Fibroblast of mammary gland (primary cell): ENCODE results near the gene MAD2L2.

Experiments used
- DNase-seq: peaks from one replicate; pipeline ENCODE4 v3.0.0-alpha.2; 2010; ENCODE audit warnings: low read depth
- H3K4me3 ChIP-seq: 2 replicates; pipeline ENCODE4 v1.5.1; 2011; ENCODE audit warnings: low read depth, mild to moderate bottlenecking, low read length, moderate library complexity; ENCODE audit not compliant: control insufficient read depth
- TF ChIP-seq, protein P1 (sequence below): conservative IDR thresholded peaks from 2 replicates; pipeline ENCODE4 v1.5.1; 2011; ENCODE audit warnings: low read depth, low read length, inconsistent platforms; ENCODE audit not compliant: control insufficient read depth, insufficient read depth

MAD2L2 gene

GRCh38 chr1:11714831-11715575, 34.1 kb upstream of the MAD2L2 start:
- DNase-seq: no peak
- no peak overlapping the region for H3K4me3 ChIP-seq
- TF ChIP-seq, protein P1, sequence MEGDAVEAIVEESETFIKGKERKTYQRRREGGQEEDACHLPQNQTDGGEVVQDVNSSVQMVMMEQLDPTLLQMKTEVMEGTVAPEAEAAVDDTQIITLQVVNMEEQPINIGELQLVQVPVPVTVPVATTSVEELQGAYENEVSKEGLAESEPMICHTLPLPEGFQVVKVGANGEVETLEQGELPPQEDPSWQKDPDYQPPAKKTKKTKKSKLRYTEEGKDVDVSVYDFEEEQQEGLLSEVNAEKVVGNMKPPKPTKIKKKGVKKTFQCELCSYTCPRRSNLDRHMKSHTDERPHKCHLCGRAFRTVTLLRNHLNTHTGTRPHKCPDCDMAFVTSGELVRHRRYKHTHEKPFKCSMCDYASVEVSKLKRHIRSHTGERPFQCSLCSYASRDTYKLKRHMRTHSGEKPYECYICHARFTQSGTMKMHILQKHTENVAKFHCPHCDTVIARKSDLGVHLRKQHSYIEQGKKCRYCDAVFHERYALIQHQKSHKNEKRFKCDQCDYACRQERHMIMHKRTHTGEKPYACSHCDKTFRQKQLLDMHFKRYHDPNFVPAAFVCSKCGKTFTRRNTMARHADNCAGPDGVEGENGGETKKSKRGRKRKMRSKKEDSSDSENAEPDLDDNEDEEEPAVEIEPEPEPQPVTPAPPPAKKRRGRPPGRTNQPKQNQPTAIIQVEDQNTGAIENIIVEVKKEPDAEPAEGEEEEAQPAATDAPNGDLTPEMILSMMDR: no peak

GRCh38 chr1:11713095-11713494, 32.1 kb upstream of the MAD2L2 start:
- no peak for DNase-seq
- TF ChIP-seq, protein P1: no peak
- H3K4me3 ChIP-seq: no peak overlapping the region

DNA sequence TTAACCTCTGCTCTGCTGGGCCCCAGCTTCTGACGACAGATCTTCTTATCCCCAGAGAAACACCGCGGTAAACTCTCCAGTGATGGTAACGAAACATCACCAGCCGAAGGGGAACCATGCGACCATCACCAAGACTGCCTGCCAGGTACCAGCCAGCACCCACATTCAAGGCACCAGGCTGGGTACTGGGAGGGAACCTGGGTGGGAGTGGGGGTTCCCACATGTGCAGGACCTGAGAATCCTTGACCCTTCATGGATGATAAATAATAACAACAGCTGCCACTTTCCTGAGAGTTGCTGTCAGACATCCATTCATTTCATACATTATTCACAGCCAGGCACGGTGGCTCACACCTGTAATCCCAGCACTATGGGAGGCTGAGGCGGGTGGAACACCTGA, 31.3 kb upstream of the MAD2L2 start:
- TF ChIP-seq, protein P1: no peak
- DNase-seq: no peak
- H3K4me3 ChIP-seq: no peak overlapping the region

DNA sequence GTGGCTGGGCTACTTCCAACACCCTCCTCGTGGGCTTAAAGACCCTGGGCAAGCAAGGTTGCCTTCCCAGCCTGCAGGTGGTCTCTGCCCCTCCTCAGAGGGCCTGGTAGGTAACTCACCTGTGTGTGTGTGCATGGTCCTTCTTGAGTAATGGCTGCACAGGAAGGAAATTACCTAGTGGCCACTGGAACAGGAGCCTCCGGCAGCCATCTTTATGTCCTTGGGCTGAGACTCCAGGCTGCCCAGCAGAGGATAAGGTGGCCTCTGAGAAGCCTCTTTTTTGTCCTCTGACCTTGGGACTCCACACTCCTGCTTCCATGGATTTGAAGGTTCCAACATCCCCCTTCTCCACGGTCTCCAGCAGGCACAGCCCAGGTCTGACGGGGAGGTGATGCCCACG, 30.5 kb upstream of the MAD2L2 start:
- TF ChIP-seq, protein P1: no peak
- no peak for DNase-seq

DNA sequence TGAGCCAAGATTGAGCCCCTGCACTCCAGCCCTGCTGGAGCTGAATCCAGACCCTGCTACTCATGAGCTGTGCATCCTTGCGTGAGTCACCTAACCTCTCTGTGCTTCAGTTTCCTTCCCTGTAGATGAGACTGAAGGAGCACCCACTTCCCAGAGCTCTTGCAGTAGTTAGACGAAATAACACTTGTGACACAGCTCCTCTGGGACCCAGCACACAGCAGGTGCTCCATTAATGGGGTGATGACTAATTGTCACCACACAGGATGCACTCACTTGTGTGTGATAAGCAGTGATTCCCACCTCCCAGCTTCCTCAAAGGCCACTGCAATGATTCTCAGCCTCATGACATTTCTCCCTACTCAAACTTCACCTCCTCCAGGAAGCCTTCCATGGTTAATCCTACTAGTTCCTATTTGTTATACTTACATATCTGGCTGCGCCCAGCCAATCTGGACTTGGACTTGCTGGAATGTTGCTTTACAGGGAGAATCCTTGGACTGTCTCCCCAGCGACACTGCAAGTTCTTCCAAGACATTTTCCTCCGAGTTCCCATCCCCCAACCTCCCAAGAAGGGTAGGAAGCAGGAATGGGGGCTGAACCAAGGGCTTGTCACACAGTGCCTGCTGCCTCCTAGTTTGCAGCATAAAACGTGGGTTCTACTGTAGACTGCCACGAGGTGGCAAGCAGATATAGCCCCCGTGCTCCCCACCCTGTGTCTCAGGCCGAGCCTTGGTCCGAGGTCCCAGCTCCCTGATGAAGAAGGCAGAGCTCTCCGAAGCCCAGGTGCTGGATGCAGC, 27.8 kb upstream of the MAD2L2 start:
- TF ChIP-seq, protein P1: no peak
- DNase-seq: no peak
- no peak overlapping the region for H3K4me3 ChIP-seq

More for the DNA sequence above, 30.5 kb upstream of the MAD2L2 start:
- no peak overlapping the region for H3K4me3 ChIP-seq

DNA sequence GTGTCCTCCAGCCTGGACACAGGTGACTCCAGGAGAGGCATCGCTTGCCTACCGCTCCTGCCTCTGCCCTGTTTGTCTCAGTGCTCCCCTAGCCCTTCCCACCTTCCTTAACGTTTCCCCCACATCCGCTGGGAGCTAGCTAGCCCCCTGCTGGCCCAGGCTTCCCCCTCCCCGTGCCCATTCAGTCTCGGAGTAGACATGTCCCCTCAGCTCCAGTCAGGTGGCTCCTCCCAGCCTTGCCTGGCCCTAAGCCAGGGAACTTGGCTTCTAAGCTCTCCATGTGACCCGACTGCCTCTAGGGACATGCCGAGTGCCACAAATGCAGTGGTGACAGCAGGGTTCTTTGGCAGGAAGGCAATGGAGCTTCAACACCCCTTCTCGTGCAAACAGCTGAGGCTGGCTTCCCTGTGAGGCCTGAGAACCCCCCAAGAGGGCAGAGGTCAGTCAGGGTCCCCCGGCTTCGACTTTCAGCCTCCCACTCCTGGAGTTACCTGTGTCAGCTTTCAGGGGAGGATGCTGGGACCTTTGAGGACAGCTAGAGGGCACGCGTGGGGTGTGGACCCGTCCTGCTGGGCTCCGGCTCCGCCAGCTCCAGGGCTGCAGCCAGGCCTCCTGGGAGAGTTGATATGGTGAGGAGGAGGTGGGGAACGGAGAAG, 26.8 kb upstream of the MAD2L2 start:
- TF ChIP-seq, protein P1: no peak
- DNase-seq: no peak
- H3K4me3 ChIP-seq: no peak overlapping the region
